Measurements from ENCODE around the gene HTR4. TPM values are rescaled to one million over a fixed set of nuclear protein-coding genes. Genes with fewer than 3 reads are reported as not detected.

Gene HTR4
- total and polyA plus RNA-seq, 4 donors, result 0.17 to 0.18 TPM; not detected in 2

DNA sequence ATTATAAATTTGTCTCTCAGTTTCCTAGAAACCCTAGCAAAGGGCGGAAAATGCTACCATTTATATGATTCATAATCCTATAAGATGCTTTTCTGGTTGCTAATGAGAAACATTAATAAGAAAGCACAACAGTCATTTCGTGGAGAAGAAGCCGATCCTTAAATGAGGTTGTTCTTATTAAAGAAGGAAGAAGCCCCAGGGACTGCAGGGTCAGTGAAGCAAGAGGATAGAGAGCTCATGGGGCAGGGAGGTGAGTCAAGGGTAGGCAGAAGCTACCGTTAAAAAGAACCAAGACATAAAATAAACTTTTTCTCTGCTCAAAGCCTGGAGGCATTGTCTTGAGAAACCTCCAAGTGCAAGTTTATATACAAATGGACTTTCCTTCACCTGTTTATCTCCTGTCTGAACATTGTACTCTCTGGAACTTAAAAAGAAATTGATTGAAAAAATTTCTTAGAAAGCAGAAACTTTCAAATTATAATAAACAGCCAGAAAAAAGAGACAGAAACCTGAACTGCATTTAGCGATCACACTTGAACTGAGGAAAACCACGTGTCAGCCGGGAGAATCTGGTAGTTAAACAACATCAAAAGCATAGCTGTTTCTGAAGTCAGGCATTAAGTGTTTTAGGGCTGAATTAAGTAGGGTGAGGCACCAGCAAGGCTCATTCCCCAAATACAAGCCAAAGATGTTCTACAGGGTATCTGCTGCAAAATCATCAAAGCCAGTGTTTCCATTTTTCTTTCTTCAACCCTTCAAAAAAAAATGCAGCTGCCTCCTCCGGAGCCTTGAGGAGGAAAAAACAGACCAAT is 21.9 kb downstream of the HTR4 start:
- ATAC-seq (ENCODE audit: insufficient read depth, low FRiP score) (no peak), DNase-seq (peak in 1 of 3 donors; percentile 49)
- no peak overlapping the region for H3K9ac ChIP-seq (ENCODE audit: insufficient read depth in 1 of 2, low read length in 2 of 2)
- H3K27ac ChIP-seq (ENCODE audit: low read depth in 1 of 2, low read length in 1 of 2), result no peak overlapping the region
- H3K36me3 ChIP-seq (ENCODE audit: control insufficient read depth in 4 of 4, insufficient read depth in 4 of 4, low read length in 4 of 4), result no peaks in the 10 kb centered on the region
- TF ChIP-seq, protein P1, sequence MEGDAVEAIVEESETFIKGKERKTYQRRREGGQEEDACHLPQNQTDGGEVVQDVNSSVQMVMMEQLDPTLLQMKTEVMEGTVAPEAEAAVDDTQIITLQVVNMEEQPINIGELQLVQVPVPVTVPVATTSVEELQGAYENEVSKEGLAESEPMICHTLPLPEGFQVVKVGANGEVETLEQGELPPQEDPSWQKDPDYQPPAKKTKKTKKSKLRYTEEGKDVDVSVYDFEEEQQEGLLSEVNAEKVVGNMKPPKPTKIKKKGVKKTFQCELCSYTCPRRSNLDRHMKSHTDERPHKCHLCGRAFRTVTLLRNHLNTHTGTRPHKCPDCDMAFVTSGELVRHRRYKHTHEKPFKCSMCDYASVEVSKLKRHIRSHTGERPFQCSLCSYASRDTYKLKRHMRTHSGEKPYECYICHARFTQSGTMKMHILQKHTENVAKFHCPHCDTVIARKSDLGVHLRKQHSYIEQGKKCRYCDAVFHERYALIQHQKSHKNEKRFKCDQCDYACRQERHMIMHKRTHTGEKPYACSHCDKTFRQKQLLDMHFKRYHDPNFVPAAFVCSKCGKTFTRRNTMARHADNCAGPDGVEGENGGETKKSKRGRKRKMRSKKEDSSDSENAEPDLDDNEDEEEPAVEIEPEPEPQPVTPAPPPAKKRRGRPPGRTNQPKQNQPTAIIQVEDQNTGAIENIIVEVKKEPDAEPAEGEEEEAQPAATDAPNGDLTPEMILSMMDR (IDR thresholded peaks at IDR 0.05; ENCODE audit: control extremely low read depth, extremely low read depth), result no peak
- WGBS, 2 donors, result 44 to 55% methylated on average over 8 of the region's 8 CpGs
- no peaks in the 10 kb centered on the region for H3K4me1 ChIP-seq (ENCODE audit: control insufficient read depth in 5 of 5, insufficient read depth in 5 of 5, low read length in 5 of 5)
- H3K4me3 ChIP-seq, result no peak overlapping the region
- no peaks in the 10 kb centered on the region for H3K27me3 ChIP-seq (ENCODE audit: control insufficient read depth in 3 of 3, insufficient read depth in 3 of 3, low read length in 2 of 3)
- H3K9me3 ChIP-seq (ENCODE audit: control insufficient read depth in 4 of 4, insufficient read depth in 3 of 4, low read length in 3 of 4), result no peaks in the 10 kb centered on the region

DNA sequence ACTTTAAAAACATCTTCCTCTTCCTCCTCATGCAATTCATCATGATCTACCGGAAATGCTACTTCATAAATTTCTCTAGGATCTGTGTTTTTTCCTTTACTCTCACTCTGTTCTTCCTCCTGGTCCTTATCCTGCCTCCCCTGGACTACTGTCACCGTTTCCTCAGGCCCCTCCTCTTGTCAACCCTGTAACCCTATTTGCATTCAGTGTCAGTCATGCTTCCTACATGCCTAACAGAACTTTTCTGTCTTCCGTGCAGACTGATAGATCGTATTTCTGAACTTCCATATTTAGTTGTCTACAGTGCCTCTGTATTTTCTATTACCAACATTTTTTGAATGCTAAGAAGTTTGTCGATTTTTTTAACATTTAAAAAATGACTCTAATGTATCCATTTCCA is 27.3 kb downstream of the HTR4 start:
- TF ChIP-seq, protein P1 (IDR thresholded peaks at IDR 0.05; ENCODE audit: control extremely low read depth, extremely low read depth), result no peak
- Histone ChIP-seq H3K4me3 (no peak overlapping the region), H3K9me3 (ENCODE audit: control insufficient read depth in 4 of 4, insufficient read depth in 3 of 4, low read length in 3 of 4) (no peaks in the 10 kb centered on the region), H3K4me1 (ENCODE audit: control insufficient read depth in 5 of 5, insufficient read depth in 5 of 5, low read length in 5 of 5) (no peaks in the 10 kb centered on the region), H3K36me3 (ENCODE audit: control insufficient read depth in 4 of 4, insufficient read depth in 4 of 4, low read length in 4 of 4) (no peaks in the 10 kb centered on the region), H3K27ac (ENCODE audit: low read depth in 1 of 2, low read length in 1 of 2) (no peak overlapping the region), H3K9ac (ENCODE audit: insufficient read depth in 1 of 2, low read length in 2 of 2) (no peak overlapping the region), H3K27me3 (ENCODE audit: control insufficient read depth in 3 of 3, insufficient read depth in 3 of 3, low read length in 2 of 3) (no peaks in the 10 kb centered on the region)
- no peak for DNase-seq
- ATAC-seq (ENCODE audit: insufficient read depth, low FRiP score), result no peak
- WGBS, 2 donors, result 63 to 66% methylated on average over 5 of the region's 5 CpGs

DNA sequence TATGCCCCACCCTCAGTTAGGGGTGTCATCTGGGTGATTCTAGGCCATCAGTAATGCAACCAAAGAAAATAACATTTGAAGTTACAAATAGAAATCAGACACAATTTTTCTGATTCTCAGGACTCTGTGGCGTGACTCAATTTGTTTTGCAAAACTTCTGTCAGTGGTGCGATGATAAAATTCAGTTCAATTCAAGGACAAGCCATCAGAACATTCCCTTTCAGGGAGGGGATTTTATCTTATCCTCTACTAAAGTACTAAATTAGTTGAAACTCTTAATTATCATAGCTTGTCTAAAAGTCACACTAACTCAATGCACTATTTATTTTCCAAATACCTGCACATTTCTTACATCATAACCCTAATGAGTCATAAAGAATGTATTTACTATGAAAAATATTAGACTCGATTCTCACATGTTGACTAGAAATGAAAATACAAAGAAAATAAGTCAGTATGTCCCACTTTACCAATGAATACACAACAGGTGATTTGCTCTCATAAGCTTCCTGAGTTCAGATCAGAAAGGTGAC is 28.2 kb downstream of the HTR4 start:
- TF ChIP-seq, protein P1 (IDR thresholded peaks at IDR 0.05; ENCODE audit: control extremely low read depth, extremely low read depth), result no peak
- Histone ChIP-seq H3K4me1 (ENCODE audit: control insufficient read depth in 5 of 5, insufficient read depth in 5 of 5, low read length in 5 of 5) (no peaks in the 10 kb centered on the region), H3K4me3 (no peak overlapping the region), H3K36me3 (ENCODE audit: control insufficient read depth in 4 of 4, insufficient read depth in 4 of 4, low read length in 4 of 4) (no peaks in the 10 kb centered on the region), H3K9ac (ENCODE audit: insufficient read depth in 1 of 2, low read length in 2 of 2) (no peak overlapping the region), H3K27me3 (ENCODE audit: control insufficient read depth in 3 of 3, insufficient read depth in 3 of 3, low read length in 2 of 3) (no peaks in the 10 kb centered on the region), H3K27ac (ENCODE audit: low read depth in 1 of 2, low read length in 1 of 2) (no peak overlapping the region), H3K9me3 (ENCODE audit: control insufficient read depth in 4 of 4, insufficient read depth in 3 of 4, low read length in 3 of 4) (no peaks in the 10 kb centered on the region)
- ATAC-seq (ENCODE audit: insufficient read depth, low FRiP score) (no peak), DNase-seq (no peak)
- 86 to 97% methylated on average over 3 of the region's 3 CpGs for WGBS, 2 donors
